SU-DHL-6 (cell line): Measurements from ENCODE around the gene FGF1.

Experiments
- EZH2phosphoT487 ChIP-seq: fragments of 200-600 bp; sonication (generic), shearing (Covaris generic); conservative IDR thresholded peaks from 2 replicates; pipeline ENCODE4 v1.6.1; 2018; ENCODE audit warnings: mild to moderate bottlenecking, antibody characterized with exemption, low read length, moderate library complexity, mixed read lengths
- TF ChIP-seq, protein P1 (sequence below): fragments of 200-600 bp; sonication (generic); IDR thresholded peaks from one replicate; pipeline ENCODE4 v1.5.1; 2017; ENCODE audit warnings: antibody characterized with exemption, mild to moderate bottlenecking, low read length, moderate library complexity; ENCODE audit not compliant: insufficient read depth, poor library complexity, severe bottlenecking

DNA sequence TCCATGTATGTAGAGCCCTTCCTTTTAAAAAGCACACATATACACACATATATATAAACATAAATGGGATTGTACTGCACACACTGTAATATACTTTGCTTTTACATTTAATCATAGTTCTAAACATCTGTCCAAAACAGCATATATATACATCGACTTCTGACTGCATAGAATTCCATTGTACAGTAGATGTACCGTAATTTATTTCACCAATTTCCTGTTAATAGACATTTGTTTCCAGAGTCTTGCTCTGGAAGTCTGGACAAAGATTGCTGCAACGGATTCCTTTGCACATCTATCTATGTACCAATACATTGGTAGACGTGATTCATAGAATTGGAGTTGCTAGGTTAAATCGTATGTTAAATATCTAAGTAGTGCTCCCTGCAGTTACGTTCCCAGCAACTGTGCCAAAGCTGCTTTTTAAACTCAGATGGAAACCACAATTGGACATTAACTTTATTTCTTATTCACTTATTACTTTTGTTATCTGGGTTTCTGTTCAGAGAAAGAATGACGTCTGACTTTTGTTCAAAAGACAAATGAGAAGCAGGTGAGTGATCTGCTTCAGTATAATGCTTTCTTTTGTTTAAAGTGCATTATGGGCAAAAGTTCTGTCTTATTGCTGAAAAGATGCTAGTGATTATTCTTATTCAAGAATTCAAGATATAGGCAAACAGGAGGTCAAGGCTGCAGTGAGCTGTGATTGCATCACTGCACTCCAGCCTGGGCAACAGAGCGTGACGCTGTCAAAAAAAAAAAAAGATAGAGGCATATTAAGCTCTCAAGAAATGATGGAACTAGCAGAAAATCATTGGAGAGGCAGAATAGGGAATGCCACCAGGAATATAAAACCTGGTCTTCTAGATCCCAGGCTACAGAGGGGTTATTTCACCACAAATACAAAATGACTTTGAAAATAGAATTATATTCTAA, 138.2 kb downstream of the FGF1 start:
- TF ChIP-seq, protein P1, sequence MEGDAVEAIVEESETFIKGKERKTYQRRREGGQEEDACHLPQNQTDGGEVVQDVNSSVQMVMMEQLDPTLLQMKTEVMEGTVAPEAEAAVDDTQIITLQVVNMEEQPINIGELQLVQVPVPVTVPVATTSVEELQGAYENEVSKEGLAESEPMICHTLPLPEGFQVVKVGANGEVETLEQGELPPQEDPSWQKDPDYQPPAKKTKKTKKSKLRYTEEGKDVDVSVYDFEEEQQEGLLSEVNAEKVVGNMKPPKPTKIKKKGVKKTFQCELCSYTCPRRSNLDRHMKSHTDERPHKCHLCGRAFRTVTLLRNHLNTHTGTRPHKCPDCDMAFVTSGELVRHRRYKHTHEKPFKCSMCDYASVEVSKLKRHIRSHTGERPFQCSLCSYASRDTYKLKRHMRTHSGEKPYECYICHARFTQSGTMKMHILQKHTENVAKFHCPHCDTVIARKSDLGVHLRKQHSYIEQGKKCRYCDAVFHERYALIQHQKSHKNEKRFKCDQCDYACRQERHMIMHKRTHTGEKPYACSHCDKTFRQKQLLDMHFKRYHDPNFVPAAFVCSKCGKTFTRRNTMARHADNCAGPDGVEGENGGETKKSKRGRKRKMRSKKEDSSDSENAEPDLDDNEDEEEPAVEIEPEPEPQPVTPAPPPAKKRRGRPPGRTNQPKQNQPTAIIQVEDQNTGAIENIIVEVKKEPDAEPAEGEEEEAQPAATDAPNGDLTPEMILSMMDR: no peak
- no peak for TF ChIP-seq EZH2phosphoT487
